ENCODE measurements around the gene AXIN2.

The AXIN2 gene

GRCh38 chr17:65561452-65562205, at the start of gene AXIN2:
AXIN2 (minus strand) TSS chr17:65561648; CDS start chr17:65558620, 3,028 bp downstream.
- TF ChIP-seq CTCF (IDR thresholded peaks at IDR 0.05) = no peak; the same call in 1 of the 2 replicates

GRCh38 chr17:65609749-65610148, 48.3 kb upstream of the AXIN2 start:
- TF ChIP-seq CTCF (IDR thresholded peaks at IDR 0.05) = no peak

- no peak for TF ChIP-seq CTCF (IDR thresholded peaks at IDR 0.05)
Measured at GRCh38 chr17:65609286-65609685, 47.8 kb upstream of the AXIN2 start.

GRCh38 chr17:65604070-65604469, 42.6 kb upstream of the AXIN2 start:
- TF ChIP-seq CTCF (IDR thresholded peaks at IDR 0.05) = no peak

- TF ChIP-seq CTCF (IDR thresholded peaks at IDR 0.05) = no peak
Measured at GRCh38 chr17:65601881-65602280, 40.4 kb upstream of the AXIN2 start.

GRCh38 chr17:65601145-65601544, 39.7 kb upstream of the AXIN2 start:
- no peak for TF ChIP-seq CTCF (IDR thresholded peaks at IDR 0.05)

GRCh38 chr17:65600518-65600917, 39.1 kb upstream of the AXIN2 start:
- no peak for TF ChIP-seq CTCF (IDR thresholded peaks at IDR 0.05)

- no peak for TF ChIP-seq CTCF (IDR thresholded peaks at IDR 0.05)
Measured at GRCh38 chr17:65599650-65600049, 38.2 kb upstream of the AXIN2 start.

All from LNCAP (cell line).